NB4 (cell line): ENCODE results near the gene TXN2.

Source experiments
- POLR2A ChIP-seq: IDR thresholded peaks from 2 replicates; pipeline ENCODE4 v1.6.1; 2011; ENCODE audit warnings: mild to moderate bottlenecking; ENCODE audit not compliant: insufficient read length; ENCODE audit errors: extremely low read depth
- TF ChIP-seq, protein P1 (sequence below): IDR thresholded peaks from one replicate; pipeline ENCODE4 v1.5.1; 2012; ENCODE audit warnings: low read depth, low read length
- TF ChIP-seq, protein P2 (sequence below): IDR thresholded peaks from 2 replicates; pipeline ENCODE4 v1.6.1; 2011; ENCODE audit warnings: low read depth, low read length

DNA sequence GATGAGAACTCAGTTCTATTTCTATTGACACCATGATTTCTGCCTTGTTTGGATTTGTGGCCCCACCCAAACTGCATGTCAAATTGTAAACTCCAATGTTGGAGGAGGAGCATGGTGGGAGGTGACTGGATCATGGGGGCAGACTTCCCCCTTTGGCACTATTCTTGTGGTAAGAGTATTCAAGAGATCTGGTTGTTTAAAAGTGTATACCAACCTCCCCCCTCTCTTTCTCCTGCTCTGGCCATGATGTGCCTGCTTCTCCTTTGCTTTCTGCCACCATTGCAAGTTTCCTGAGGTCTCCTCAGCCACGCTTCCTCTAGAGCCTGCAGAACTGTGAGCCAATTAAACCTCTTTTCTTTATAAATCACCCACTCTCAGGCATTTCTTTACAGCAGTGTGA, 33.3 kb upstream of the TXN2 start:
- TF ChIP-seq, protein P1, sequence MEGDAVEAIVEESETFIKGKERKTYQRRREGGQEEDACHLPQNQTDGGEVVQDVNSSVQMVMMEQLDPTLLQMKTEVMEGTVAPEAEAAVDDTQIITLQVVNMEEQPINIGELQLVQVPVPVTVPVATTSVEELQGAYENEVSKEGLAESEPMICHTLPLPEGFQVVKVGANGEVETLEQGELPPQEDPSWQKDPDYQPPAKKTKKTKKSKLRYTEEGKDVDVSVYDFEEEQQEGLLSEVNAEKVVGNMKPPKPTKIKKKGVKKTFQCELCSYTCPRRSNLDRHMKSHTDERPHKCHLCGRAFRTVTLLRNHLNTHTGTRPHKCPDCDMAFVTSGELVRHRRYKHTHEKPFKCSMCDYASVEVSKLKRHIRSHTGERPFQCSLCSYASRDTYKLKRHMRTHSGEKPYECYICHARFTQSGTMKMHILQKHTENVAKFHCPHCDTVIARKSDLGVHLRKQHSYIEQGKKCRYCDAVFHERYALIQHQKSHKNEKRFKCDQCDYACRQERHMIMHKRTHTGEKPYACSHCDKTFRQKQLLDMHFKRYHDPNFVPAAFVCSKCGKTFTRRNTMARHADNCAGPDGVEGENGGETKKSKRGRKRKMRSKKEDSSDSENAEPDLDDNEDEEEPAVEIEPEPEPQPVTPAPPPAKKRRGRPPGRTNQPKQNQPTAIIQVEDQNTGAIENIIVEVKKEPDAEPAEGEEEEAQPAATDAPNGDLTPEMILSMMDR = no peak
- TF ChIP-seq POLR2A = no peak
- TF ChIP-seq, protein P2, sequence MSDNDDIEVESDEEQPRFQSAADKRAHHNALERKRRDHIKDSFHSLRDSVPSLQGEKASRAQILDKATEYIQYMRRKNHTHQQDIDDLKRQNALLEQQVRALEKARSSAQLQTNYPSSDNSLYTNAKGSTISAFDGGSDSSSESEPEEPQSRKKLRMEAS = no peak
